ENCODE measurements around the gene PKD1.

Gene PKD1

DNA sequence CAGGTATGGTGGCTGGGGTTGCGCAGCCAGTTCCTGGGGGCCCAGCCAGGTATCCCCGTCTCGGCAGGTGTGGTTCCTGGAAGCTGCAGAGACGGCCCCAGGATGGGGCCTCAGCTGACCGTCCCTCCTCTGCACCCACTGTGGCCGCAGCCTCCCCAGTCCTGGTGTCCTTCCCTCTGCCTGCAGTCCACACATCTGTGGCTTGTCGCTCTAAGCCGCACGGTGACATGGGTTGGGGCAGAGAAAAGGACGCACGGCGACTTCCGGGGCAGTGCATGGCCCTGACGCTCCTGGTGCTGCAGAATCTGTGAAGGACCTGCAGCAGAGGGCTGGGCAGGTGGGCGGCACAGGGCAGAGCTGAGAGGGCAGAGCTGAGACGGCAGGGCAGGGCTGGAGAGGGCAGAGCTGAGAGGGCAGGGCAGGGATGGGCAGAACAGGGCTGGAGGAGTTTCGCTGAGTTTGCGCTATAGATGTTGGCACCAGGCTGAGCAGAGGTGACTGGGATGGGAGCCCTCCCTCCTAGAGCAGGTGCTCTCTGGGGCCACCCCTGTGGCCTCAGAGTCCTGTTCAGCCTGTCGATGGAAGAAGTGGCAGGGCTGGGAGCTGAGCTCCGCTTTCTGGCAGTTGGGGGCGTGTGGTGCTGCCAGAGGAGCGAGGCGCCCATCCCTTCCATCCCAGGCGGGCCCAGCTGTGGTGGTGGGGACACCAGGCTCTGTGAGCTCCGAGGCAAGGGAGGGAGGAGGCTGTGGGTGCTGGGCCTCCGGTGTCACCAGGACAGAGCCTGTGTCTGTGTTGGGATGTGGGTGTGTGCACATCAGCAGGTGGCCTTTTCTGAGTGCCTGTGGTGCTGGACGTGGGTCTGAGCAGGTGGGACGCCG is 64.9 kb downstream of the PKD1 start:
- DNase-seq, result no peak

DNA sequence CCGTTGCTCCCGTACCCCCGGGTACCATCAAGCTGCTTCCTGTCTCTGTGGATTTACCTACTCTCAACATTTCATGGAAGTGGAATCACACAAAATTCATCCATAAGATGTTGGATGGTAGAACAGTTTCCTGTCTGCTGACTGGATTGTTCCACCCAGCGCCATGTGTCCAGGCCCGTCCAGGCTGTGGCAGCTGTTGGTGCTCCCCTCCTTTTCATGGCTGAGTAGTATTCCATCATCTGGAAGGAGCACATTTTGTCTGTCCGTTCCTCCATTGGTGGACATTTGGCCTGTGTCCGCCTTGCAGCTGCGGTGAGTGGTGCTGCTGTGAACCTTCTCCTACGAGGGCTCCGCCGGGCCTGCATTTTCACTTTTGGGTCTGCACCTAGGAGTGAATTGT is 69.6 kb downstream of the PKD1 start:
- DNase-seq, result no peak

DNA sequence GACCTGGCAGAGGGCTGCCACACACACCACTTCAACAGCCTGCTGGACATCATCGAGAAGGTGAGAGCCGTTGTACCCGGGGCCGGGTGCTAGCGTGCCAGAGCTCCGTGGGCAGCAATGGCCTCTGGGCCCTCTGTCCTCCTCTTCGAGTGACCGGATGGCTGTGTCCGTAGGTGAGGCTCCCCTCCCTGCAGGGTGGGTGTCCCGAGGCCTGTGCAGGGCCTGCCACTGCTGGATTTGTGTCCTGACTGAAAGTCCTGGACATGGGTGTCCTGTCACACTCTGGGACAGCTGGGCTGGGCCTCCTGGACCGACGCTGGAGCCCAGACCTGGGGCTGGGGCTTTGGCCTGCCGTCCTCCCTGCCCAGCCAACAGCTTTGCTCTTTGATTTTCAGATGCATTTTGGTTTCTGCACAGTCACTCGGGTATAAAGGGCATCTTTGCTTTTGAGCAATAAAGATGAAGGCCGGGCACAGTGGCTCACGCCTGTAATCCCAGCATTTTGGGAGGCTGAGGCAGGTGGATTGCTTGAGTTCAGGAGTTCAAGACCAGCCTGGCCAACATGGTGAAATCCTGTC is 71.2 kb downstream of the PKD1 start:
- DNase-seq, result no peak

DNA sequence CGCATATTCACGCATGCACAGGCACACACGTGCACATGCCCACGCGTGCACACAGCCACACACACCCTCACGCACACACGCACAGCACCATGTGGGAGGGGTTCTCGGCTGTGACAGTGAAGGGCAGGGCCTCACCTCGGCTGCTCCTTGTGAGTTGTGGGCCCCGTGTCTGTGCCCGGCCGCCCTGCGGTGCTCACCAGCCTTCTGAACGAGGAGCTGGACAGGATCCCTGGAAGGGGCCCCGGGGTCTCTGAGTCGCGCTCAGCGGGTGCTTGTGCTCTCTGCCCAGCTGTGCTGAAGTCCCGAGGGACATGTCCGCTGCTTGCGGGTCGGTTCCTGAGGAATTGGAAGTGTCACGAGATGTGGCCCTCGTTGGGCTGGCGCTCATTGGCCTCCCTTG is 71.8 kb downstream of the PKD1 start:
- DNase-seq, result no peak

DNA sequence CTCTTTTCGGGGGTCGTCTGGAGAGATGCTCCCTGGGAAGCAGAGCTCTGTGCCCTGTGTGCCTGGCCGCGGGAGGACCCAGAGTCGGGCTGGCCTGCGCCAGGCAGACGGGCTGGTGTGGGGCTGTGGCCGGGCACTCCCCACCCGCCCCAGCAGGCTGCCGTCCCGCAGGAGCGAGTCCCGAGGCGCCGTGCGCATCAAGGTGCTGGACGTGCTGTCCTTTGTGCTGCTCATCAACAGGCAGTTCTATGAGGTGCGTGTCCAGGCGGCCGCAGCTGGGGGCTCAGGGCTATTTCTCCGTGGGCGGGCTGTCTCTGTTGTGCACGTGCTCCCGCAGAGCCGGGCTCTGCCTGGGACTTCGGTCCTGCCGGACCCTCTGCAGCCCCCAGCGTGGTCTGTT is 72.9 kb downstream of the PKD1 start:
- no peak for DNase-seq

DNA sequence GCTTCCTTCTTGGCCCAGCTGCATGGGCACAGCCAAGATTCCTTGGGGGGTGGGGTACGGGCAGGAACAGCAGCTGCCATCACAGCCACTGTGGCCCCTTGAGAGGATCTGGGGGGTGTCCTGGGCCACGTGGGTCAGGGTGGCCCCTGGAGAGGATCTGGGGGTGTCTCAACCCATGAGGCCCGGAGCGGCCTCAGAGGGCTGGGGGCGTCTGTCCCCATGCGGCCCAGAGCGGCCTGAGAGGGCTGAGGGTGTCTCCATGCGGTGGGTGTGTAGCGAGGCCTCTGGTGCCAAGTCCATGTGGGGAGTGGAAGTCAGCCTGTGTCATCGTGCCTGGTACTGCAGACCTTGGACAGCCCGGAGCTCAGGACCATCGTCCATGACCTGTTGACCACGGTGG is 74.2 kb downstream of the PKD1 start:
- no peak for DNase-seq

DNA sequence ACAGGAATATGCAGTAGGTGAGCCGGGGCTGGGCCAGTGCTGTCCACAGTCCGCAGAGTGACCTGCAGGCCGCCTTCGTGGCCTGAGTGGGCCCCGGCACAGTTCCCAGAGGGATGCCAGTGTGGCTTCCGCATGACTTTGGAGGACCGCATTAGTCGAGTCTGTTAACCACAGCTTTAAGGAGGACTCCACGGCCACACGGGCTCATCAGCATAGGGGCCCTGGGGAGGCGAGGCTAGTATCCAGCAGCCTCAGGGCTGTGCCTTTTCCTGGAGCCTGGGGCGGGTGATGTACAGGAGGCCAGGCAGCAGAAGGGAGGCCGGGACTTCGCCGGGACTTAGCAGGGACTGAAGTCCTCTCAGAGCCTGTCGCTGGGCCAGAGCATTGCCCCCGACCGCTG is 74.7 kb downstream of the PKD1 start:
- no peak for DNase-seq

DNA sequence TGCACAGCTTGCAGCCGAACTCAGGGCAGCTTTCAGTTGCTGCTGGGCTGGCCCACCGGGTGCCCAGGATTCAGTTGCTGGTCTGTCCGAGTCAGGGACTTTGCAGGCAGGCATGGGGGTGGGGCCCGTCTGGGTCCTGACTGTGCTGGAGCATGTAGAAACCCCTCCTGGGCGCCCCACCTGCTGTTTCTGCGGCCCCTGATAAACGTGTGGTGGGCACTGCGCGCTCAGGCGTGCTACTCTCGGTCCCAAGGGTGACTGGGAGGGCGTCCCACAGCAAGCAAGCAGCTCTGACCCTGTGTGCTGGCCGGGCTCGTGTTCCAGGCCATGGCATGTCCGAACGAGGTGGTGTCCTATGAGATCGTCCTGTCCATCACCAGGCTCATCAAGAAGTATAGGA is 75.4 kb downstream of the PKD1 start:
- DNase-seq, result no peak

DNA sequence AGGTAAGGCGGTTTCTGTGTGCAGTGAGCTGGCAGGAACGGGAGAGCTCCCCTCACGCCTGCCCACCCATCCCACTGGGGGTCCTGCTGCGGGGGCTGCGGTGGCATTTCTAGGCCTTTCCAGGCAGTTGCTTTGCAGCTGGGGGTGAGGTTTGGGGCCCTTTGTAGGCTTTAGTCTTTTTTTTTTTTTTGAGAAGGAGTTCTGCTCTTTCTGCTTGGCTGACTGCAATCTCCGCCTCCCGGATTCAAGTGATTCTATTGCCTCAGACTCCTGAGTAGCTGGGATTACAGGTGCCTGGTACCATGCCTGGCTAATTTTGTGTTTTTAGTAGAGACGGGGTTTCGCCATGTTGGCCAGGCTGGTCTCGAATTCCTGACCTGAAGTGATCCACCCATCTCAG is 76.8 kb downstream of the PKD1 start:
- DNase-seq, result no peak

DNA sequence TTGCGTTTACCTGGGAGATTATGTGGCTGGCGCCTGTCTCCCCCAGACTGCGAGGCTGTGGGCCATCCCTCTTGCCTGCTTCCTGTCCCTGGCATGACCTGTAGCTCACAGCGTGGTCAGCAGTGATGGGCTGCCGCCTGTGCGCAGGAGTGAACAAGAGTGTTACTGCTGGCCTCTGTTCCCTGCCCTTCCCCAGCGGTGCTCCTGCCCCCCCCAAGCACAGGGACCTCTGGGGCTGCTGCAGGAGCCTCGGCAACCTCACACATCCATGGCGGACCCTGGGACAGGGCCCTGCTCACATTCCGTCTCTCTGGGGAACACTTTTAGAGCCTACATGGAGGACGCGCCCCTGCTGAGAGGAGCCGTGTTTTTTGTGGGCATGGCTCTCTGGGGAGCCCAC is 77.3 kb downstream of the PKD1 start:
- no peak for DNase-seq

DNA sequence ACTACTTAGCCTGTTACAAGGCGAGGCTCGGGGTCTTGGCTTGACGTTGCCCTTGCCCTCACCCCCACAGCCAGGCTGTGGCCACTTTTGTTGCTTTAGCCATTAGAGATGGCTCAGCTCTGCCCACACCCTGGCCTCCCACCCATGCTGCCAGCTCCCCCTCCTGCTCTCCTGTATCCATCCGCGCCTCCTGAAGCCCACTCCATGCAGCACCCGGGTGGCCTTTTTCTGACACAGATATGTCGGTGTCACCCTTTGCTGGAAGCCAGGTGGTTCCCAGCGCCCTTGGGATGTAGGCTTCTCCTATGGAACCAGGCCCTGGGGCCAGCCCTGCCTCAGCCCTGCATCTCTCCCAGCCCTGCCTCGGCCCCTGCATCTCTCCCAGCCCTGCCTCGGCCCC is 78.3 kb downstream of the PKD1 start:
- no peak for DNase-seq

DNA sequence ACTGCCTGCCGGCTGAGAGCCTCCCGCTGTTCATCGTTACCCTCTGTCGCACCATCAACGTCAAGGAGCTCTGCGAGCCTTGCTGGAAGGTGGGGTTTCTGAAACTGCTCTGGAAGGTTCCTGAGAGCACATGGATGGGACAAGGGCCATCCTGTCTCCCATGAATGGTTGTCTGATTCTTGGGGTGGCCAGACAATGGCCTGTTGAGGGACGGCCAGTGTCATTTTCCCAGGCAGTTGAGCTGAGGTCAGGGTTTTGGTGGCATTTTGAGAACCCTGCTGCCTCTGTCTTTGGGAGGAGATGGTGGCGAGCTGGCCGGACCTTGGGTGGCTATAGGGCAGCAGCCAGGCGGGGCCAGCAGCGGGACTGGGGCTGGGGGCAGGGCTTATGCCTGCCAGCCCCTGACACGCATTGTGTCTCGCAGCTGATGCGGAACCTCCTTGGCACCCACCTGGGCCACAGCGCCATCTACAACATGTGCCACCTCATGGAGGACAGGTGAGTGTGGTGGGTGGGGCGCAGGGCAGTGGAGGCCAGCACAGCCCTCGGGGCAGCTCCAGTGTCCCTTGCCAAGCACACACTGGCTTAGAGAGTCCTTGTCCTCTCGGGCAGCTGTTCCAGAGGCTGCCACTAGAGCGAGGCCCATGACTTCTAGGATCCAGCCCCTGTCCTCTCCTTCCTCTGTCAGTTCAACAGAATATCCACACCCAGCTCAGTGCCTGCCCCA is 78.9 kb downstream of the PKD1 start:
- no peak for DNase-seq

DNA sequence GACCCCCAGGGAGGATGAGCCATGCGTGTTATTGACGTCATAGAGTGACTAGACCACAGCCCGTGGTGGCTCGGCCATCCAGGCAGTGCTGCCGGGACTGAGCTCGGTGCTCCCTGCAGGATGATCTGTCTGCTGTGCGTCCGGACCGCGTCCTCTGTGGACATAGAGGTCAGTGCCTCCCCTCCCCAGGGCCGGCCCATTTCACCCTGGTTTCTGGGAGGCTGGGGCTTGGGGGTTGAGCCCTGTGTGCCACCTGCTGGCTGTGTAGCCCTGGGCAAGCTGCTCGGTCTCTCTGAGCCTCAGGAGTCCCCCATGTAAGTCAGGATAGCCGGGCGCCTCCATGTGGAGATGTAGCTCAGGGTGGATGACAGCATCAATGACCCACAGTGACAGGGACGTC is 79.6 kb downstream of the PKD1 start:
- no peak for DNase-seq

DNA sequence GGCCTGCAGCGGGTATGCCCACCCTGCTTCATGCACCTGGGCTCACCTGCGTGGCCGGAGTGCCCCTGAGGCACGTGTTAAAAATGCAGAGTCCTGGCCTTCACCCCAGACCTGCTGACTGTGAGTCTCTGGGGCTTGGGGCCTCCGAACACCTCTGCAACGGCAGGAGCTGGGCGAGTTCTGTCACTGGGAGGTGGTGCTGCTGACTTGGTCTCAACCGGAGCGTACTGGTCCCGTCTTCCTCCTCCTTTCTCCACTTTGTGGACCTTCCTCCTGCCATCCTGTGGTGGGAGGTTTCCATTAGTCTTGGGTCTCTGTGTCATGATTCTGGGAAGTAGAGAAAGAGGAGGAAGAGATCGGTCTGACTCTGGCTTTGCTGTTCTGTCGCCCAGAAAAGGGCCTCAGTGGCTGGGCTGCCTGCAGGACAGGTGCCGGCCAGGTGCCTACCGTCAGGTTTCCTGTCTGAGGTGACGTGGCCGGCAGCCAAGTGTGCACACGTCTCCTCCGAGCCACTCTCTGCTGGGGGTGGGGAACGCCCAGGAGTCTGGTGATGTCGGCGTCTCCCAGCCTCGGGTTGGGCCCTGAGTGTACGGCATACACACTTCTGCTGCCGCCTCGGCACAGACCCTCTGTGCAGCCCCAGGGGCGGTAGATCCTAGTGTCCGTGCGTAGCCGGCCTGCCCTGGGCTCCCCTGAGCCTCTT is 81.0 kb downstream of the PKD1 start:
- DNase-seq, result peak; percentile 97

DNA sequence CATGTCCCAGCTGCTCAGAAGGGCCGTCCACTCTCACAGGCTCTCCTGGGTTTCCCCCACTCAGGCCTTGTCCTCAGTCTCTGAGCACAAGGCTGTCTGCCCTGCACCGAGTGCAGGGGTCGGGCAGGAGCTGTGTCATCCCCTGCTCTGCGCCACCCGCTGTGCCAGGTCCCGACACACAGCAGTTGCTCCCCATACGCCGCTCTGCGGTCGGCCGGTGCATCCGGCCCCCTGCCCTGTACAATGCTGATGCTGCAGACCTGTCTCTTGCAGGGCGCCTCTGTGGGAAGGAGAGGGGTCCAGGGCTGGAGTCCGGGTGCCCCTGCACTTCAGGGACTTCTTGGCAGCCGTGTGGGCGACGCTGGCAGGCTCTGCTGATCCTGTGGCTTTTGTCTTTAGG is 81.8 kb downstream of the PKD1 start:
- no peak for DNase-seq

DNA sequence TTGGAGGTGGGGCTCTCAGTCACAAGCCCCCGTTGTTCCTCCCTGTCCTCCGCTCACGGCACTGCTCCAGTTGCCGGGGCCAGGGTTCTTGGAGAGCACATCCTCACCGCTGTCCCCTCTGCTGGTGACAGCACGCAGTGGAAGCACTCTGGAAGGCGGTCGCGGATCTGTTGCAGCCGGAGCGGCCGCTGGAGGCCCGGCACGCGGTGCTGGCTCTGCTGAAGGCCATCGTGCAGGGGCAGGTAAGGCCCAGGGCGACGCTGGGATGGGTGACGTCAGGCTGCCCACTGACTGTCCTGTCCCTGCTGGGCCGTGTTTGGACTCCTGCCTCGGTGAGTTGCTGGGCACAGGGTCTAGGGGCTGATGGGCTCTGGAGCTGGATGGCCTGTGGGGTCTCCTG is 82.5 kb downstream of the PKD1 start:
- DNase-seq, result no peak

DNA sequence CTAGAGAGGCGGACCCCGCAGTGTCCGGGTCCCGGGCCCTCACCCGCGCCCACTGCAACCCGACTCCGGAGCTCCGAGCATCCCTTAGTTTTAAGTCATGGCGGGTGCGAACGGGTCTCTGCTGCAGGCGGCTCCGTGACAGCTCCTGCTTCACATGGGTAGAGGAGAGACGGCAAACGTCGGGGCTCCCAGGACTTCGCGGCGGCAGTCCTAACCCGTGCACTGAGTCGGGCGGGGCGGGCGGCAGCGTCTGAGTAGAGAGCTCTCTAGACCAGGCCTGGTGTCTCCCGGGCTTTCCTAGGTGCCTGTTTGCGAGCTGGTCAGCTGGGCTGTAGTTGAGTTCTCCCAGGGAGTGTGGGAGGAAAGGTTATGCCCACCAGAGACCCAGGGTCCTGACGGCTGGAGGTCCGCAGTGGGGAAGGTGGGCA is 87.6 kb downstream of the PKD1 start:
- no peak for DNase-seq

DNA sequence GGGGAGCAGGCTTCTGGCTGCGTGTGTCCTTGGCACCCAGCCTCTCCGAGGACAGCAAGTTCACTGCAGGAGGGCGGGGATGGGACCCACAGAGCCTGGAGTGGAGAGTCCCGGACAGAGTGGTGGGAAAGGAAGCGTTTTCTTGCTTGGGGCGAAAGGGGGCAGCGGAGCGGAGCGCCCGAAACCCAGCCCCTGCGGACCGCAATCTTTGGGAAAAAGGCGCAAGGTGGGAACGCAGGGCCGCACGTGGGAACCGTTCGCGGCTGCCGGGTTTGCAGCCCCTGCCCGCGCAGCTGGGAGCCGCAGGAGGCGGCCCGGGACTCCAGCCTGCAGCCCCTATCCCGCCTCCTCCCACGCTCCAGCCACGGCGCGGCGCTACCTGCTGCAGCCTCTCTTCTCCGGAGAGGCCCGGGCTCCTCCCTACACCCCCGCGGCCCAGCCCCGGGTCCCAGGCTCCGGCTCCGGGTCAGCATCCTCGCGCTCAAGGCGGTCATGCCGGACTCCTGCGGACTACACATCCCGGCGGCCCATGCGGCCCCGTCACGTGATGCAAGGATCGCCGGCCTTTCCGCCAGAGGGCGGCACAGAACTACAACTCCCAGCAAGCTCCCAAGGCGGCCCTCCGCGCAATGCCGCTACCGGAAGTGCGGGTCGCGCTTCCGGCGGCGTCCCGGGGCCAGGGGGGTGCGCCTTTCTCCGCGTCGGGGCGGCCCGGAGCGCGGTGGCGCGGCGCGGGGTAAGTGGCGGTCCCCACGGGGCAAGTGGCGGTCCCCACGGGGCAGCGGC is 88.2 kb downstream of the PKD1 start, which contains the start of the genes NTHL1 and TSC2:
Gene NTHL1 (minus strand): TSS at position 505 of the 786 bp plus-strand sequence. CDS start 11 bp downstream, at position 494.
Gene TSC2 (plus strand): TSS at position 656 of the 786 bp plus-strand sequence. CDS start 631 bp downstream, outside the sequence.
- DNase-seq, result peak; percentile 93

DNA sequence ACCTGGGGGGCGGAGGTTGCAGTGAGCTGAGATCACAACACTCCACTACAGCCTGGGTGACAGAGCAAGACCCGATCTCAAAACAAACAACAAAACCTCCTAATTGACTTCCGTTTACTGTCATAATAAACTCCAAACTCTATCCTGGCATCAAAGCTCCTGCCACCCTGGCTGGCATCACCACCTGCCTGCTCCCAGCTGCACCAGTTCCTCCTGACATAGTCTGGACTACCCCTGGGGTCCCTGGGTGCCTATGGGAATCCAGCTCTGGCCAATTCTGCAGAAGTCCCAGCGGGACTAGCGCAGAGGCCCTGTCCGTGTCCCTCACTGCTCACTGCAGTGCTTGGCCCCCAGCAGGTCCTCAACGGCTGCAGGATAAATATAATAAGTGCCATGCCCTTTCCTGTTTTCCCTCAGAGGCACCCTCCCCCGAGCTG is 88.8 kb downstream of the PKD1 start:
- peak; percentile 57 for DNase-seq

DNA sequence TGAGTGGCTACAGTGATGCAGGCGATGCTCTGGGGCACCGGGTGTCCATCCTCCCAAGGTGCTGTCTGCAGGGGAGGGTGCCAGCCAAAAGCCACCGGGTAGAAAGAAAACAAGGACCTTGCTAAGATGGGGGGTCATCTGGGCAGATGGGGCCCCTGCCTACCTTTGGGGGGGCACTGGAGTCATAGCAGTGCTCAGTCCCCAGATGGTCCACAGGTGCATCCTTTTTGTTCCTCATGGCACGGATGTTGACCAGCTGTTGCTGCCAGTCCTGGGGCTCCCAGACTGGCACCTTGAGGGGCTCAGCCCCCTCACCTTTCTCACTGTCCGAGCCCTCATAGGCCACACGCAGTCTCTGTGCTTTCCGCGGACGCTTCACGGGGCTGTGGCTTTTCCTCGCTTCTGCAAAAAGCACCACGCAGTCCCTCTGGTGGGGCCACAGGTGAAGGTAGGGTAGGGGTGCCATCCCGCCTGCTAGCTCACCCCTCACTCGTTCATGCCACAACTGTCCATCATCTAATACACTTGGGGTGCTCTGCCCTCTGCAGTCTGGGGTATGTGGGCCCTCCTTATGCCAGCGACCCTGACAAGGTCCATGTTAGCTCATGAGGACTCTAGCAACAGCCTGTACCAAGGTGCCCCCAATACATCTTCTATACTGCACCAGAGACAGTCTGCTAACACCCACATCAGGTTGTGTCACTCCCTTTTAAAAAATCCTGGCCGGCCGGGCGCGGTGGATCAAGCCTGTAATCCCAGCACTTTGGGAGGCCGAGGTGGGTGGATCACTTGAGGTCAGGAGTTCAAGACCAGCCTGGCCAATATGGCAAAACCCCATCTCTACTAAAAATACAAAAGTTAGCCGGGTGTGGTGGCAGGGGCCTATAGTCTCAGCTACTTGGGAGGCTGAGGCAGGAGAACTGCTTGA is 89.5 kb downstream of the PKD1 start:
- DNase-seq, result no peak

DNA sequence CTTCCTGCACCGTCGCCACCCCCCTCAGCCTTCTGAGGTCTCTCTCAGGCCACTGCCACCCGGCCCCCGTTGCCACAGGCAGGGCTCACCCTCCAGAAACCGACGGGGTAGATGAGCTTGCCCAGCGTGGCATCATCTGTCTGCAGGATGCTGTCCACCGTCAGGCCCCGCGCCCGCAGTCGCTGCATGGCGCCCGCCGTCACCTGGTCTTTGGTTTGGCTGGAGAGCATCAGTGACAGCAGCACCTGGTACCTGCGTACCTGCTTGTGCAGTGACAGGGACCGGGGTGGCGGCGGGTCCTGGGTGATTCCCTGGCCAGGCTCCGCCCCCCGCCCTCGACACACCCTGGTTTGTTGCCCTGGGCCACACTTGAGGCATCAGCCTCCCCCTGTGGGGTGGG is 91.2 kb downstream of the PKD1 start:
- no peak for DNase-seq
